Thoracic aorta (tissue), 2 donors: Measurements from ENCODE around the gene IFITM2. TPM values are rescaled to one million over a fixed set of nuclear protein-coding genes. Genes with fewer than 3 reads are reported as not detected.
"Not testable (repeated sequence)": the region's sequence is repeated elsewhere in the genome, so short reads cannot be mapped to it uniquely, and the experiment has no call there.

Experiments used
- ATAC-seq: fragments of 150-250 bp; one replicate; pipeline ENCODE4 v1.8.0; 2017; ENCODE audit warnings: low read depth; ENCODE audit not compliant: insufficient number of reproducible peaks, low FRiP score
- DNase-seq: peaks from one replicate; pipeline ENCODE4 v3.0.0-alpha.2; 2020; ENCODE audit warnings: low spot score
- H3K27ac ChIP-seq, 2 donors: fragments of 200-600 bp; sonication (generic); 1 replicate in 1 of 2; 2 replicates in 1 of 2; pipeline ENCODE4 v1.5.1; 2016; ENCODE audit warnings: mild to moderate bottlenecking in 2 of 2, moderate library complexity in 2 of 2
- H3K27me3 ChIP-seq: fragments of 200-600 bp; sonication (generic); replicated peaks from 2 replicates; pipeline ENCODE4 v1.6.0; 2016; ENCODE audit warnings: mild to moderate bottlenecking; ENCODE audit not compliant: insufficient read depth
- H3K36me3 ChIP-seq: fragments of 200-600 bp; sonication (generic); one replicate; pipeline ENCODE4 v1.5.1; 2016
- H3K4me1 ChIP-seq, 2 donors: fragments of 200-600 bp; sonication (generic); 1 replicate in 1 of 2; 2 replicates in 1 of 2; pipeline versions ENCODE4 v1.5.1 to v1.6.0; 2016; ENCODE audit warnings: low read depth in 2 of 2, mild to moderate bottlenecking in 1 of 2; ENCODE audit not compliant: control insufficient read depth in 1 of 2
- H3K4me3 ChIP-seq: fragments of 200-600 bp; sonication (generic); 2 replicates; pipeline ENCODE4 v1.5.1; 2016; ENCODE audit warnings: mild to moderate bottlenecking
- H3K9me3 ChIP-seq: fragments of 200-600 bp; sonication (generic); 2 replicates; pipeline ENCODE4 v1.5.1; 2016
- CTCF ChIP-seq: fragments of 200-600 bp; sonication (generic); IDR thresholded peaks from one replicate; pipeline ENCODE4 v1.5.1; 2019; ENCODE audit warnings: antibody characterized with exemption
- total RNA-seq, 2 donors: library from RNA; depleted of rRNA; stranded (reverse); fragments of >200 nt; gene quantifications; one replicate each; pipeline versions ENCODE4 v1.1.0 to v1.2.3, GENCODE V29; 2016

Gene IFITM2
- total RNA-seq, 2 donors from 2014 or later = 275 to 477 TPM

DNA sequence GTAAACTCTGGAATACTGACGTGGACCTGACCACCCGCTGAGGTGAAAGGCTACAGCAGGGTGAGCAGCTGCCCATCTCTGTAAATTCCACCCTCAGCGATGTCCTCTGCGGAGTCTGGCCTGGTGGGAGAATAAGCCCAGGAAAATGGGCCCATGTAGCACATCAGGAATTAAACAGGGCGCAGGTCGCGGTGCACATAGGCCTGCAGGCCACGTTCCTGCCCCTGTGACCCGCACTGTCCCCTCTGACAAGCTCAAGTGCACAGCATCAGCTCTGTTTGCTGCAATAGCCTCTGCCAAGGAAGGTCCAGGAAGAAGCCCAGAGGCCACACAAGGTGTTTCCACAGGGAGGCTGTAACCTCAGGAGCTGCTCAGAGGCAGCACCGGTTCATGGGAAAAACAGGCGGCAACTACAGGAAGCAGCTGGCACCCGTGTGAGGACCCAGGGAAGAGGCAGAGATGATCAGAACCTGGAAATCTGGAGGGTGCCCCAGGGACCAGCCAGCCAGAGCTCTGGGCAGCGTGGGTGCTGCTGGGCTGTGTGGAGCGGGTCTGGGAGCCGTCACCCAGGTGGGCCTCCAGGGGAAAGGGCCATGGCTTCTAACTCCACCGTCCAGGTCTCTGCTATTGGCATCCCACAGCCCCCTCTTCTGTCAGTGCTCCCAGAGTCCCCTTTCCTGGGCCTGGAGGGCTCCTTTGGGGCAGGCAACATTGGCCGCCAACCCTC is 808 bp upstream of the IFITM2 start:
- DNase-seq = no peak
- Histone ChIP-seq H3K27me3 (no peaks in the 10 kb centered on the region), H3K9me3 (no peaks in the 10 kb centered on the region), H3K4me1 (peaks cover 8 to 31% of the 10 kb centered on the region in 2 donors), H3K4me3 (no peak overlapping the region), H3K27ac (peak overlapping the region; percentile 67 to 81), H3K36me3 (no peaks in the 10 kb centered on the region)
- no peak for TF ChIP-seq CTCF
- ATAC-seq = no peak

DNA sequence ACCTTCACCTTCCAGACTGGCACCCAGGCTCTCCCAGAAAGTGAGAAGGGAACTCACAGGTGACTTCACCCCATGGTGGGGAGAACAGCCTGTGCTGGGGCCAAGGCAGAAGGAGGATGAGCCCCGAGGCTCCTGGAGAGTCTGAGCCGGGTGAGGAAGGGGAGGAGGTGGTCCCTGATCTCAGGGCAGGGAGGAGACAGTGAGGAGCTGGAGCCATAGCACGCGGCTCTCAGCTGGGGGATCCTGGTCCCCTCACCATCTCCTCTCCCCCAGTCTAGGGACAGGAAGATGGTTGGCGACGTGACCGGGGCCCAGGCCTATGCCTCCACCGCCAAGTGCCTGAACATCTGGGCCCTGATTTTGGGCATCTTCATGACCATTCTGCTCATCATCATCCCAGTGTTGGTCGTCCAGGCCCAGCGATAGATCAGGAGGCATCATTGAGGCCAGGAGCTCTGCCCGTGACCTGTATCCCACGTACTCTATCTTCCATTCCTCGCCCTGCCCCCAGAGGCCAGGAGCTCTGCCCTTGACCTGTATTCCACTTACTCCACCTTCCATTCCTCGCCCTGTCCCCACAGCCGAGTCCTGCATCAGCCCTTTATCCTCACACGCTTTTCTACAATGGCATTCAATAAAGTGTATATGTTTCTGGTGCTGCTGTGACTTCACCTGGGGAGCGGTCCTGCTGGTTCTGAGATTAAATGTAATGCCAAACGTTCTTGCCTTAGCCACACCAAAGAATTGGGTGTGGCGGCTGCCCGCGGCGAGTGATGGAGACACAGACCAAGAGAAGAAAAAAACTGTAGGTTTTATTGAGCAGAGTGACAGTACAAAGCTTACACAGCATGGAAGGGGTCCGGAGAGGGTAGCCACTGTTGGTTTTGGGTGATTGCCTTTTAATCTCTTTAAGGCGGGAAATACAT is 1.4 kb downstream of the IFITM2 start:
- not testable (repeated sequence) for H3K27me3 ChIP-seq, DNase-seq, ATAC-seq, H3K9me3 ChIP-seq, H3K36me3 ChIP-seq
- H3K4me3 ChIP-seq = peak overlapping the region; percentile 75
- H3K27ac ChIP-seq = peak overlapping the region; percentile 67 to 81
- H3K4me1 ChIP-seq = peaks cover 15 to 48% of the 10 kb centered on the region in 2 donors

GRCh38 chr11:309979-310572 is 2.5 kb downstream of the IFITM2 start:
- Histone ChIP-seq H3K4me1 (peaks cover 15 to 41% of the 10 kb centered on the region in 2 donors), H3K4me3 (peak overlapping the region; percentile 75), H3K27ac (peak overlapping the region; percentile 67 to 81)
- not testable (repeated sequence) for DNase-seq, H3K27me3 ChIP-seq, H3K36me3 ChIP-seq, H3K9me3 ChIP-seq, ATAC-seq

GRCh38 chr11:311013-311748 is 3.6 kb downstream of the IFITM2 start:
- peaks cover 15 to 46% of the 10 kb centered on the region in 2 donors for H3K4me1 ChIP-seq
- H3K27ac ChIP-seq = peak overlapping the region in 1 of 2 donors; percentile 18
- peak; percentile 30 for ATAC-seq
- not testable (repeated sequence) for H3K36me3 ChIP-seq, H3K27me3 ChIP-seq, DNase-seq, H3K9me3 ChIP-seq
- peak overlapping the region; percentile 66 for H3K4me3 ChIP-seq

GRCh38 chr11:312092-312816 is 4.6 kb downstream of the IFITM2 start:
- ATAC-seq (no peak), DNase-seq (no peak)
- H3K4me1 ChIP-seq = peaks cover 15 to 50% of the 10 kb centered on the region in 2 donors
- H3K9me3 ChIP-seq = no peaks in the 10 kb centered on the region
- no peaks in the 10 kb centered on the region for H3K36me3 ChIP-seq
- TF ChIP-seq CTCF = no peak
- H3K27ac ChIP-seq = peak overlapping the region in 1 of 2 donors; percentile 18
- peak overlapping the region; percentile 66 for H3K4me3 ChIP-seq
- H3K27me3 ChIP-seq = no peaks in the 10 kb centered on the region

- H3K9me3 ChIP-seq = no peaks in the 10 kb centered on the region
- DNase-seq = no peak
- peak overlapping the region; percentile 57 for H3K4me3 ChIP-seq
- no peak for TF ChIP-seq CTCF
- H3K4me1 ChIP-seq = peaks cover 15 to 50% of the 10 kb centered on the region in 2 donors
- peak overlapping the region in 1 of 2 donors; percentile 68 for H3K27ac ChIP-seq
- no peaks in the 10 kb centered on the region for H3K36me3 ChIP-seq
- no peak for ATAC-seq
- no peaks in the 10 kb centered on the region for H3K27me3 ChIP-seq
These were observed 5.7 kb downstream of the IFITM2 start for GRCh38 chr11:313304-313786.
